HepG2 (cell line): Measurements from ENCODE around the gene NANOGP8. TPM values are rescaled to one million over a fixed set of nuclear protein-coding genes. Genes with fewer than 3 reads are reported as not detected.

Experiments
- ATAC-seq: fragments of 200-7000 bp; cut with Tn5 transposase; 3 replicates; pipeline ENCODE4 v1.9.1; 2020; ENCODE audit warnings: mild to moderate bottlenecking, moderate library complexity
- BruUV-seq: library from RNA; stranded (reverse); fragments of 400-500 nt; replicated peaks from 2 replicates; lab custom pipeline; 2021; lab: Mats Ljungman, UMichigan
- CTCF ChIA-PET: fragments of 300-600 bp; formaldehyde crosslinking; extraction: SDS; loops from one replicate; lab custom pipeline; 2021; ENCODE audit warnings: low total read pairs, inconsistent platforms, low intra/inter-chr PET ratio; lab: Yijun Ruan, JAX
- POLR2A ChIA-PET: fragments of 350-600 bp; sonication (Branson Sonifier 250); formaldehyde crosslinking; loops from one replicate; lab custom pipeline; 2020; ENCODE audit warnings: antibody characterized with exemption, inconsistent platforms; lab: Yijun Ruan, JAX
- DNase-seq: peaks from one replicate; pipeline ENCODE4 v3.0.0-alpha.2; 2015; ENCODE audit warnings: low spot score
- FAIRE-seq: peaks from 3 replicates; lab custom pipeline; 2011; peaks lifted over from hg19 to GRCh38; lab: Jason Lieb, UNC
- H2AFZ ChIP-seq: one replicate; pipeline ENCODE4 v1.6.1; 2011; ENCODE audit warnings: low read length, inconsistent platforms
- H3K27ac ChIP-seq: fragments of 300-600 bp; 3 replicates; pipeline ENCODE4 v1.8.0; 2011; ENCODE audit warnings: mixed run types, mild to moderate bottlenecking, mixed read lengths, low read length, inconsistent platforms; ENCODE audit not compliant: insufficient read depth; ENCODE audit errors: extremely low read length
- H3K27me3 ChIP-seq, 2 experiments: fragments of 200-600 bp in 1 of 2; 2 replicates in 1 of 2; 3 replicates in 1 of 2; pipeline versions ENCODE4 v1.6.0 to v1.8.0; 2011; ENCODE audit warnings: low read length in 2 of 2, mild to moderate bottlenecking in 2 of 2, moderate library complexity in 2 of 2, inconsistent platforms in 1 of 2; ENCODE audit not compliant: insufficient read depth in 2 of 2, control insufficient read depth in 1 of 2
- H3K36me3 ChIP-seq, 2 experiments: fragments of 200-600 bp in 1 of 2; replicated peaks in 1 of 2; 2 replicates in 1 of 2; 3 replicates in 1 of 2; pipeline versions ENCODE4 v1.5.1 to v1.8.0; 2011; ENCODE audit warnings: low read length in 2 of 2, inconsistent platforms in 1 of 2; ENCODE audit not compliant: insufficient read depth in 2 of 2, control insufficient read depth in 1 of 2
- H3K4me1 ChIP-seq: 2 replicates; pipeline ENCODE4 v1.5.1; 2012; ENCODE audit warnings: low read length, inconsistent platforms; ENCODE audit not compliant: insufficient read depth
- H3K4me2 ChIP-seq: 2 replicates; pipeline ENCODE4 v1.6.0; 2011; ENCODE audit warnings: low read depth, low read length, inconsistent platforms
- H3K4me3 ChIP-seq, 3 experiments: fragments of 200-600 bp in 1 of 3; sonication (generic), shearing (Covaris generic) in 1 of 3; replicated peaks in 1 of 3; 2 replicates each; pipeline ENCODE4 v1.5.1; 2011 to 2016; ENCODE audit warnings: low read length in 3 of 3, inconsistent platforms in 2 of 3, low read depth in 2 of 3, mild to moderate bottlenecking in 2 of 3, control low read depth in 1 of 3, mixed read lengths in 1 of 3; ENCODE audit not compliant: insufficient read depth in 1 of 3
- H3K79me2 ChIP-seq: one replicate; pipeline ENCODE4 v1.6.1; 2011; ENCODE audit warnings: low read length, inconsistent platforms; ENCODE audit not compliant: insufficient read depth
- H3K9ac ChIP-seq: 2 replicates; pipeline ENCODE4 v1.6.0; 2011; ENCODE audit warnings: mild to moderate bottlenecking, low read depth, low read length, inconsistent platforms; ENCODE audit not compliant: insufficient read depth
- H3K9me3 ChIP-seq: 2 replicates; pipeline ENCODE4 v1.5.1; 2012; ENCODE audit warnings: mild to moderate bottlenecking, low read length
- H4K20me1 ChIP-seq: 2 replicates; pipeline ENCODE4 v1.6.0; 2011; ENCODE audit warnings: inconsistent platforms, mild to moderate bottlenecking, low read length, moderate library complexity; ENCODE audit not compliant: insufficient read depth
- FOXM1 ChIP-seq: sonication (generic); formaldehyde crosslinking; IDR thresholded peaks from 2 replicates; pipeline ENCODE4 v1.5.0; 2020; ENCODE audit warnings: missing genetic modification reagents
- GFI1 ChIP-seq: sonication (generic); formaldehyde crosslinking; IDR thresholded peaks from 2 replicates; pipeline ENCODE4 v1.5.0; 2020; ENCODE audit warnings: missing genetic modification reagents, mild to moderate bottlenecking, borderline replicate concordance
- HDAC6 ChIP-seq: fragments of 200-600 bp; sonication (generic); IDR thresholded peaks from 2 replicates; pipeline ENCODE4 v1.7.0; 2017; ENCODE audit warnings: mild to moderate bottlenecking, antibody characterized with exemption, low read length, low read depth
- HIVEP1 ChIP-seq: sonication (generic); formaldehyde crosslinking; IDR thresholded peaks from 2 replicates; pipeline ENCODE4 v1.4.0; 2020; ENCODE audit warnings: mild to moderate bottlenecking, missing genetic modification reagents
- IRF1 ChIP-seq: sonication (generic); formaldehyde crosslinking; IDR thresholded peaks from 2 replicates; pipeline ENCODE4 v1.4.0; 2020; ENCODE audit warnings: low read depth, mild to moderate bottlenecking, missing genetic modification reagents
- MAFG ChIP-seq: sonication (generic); formaldehyde crosslinking; IDR thresholded peaks from 2 replicates; pipeline ENCODE4 v1.5.1; 2020; ENCODE audit warnings: mild to moderate bottlenecking, missing genetic modification reagents
- MED1 ChIP-seq: sonication (generic); formaldehyde crosslinking; IDR thresholded peaks from 2 replicates; pipeline ENCODE4 v1.4.0; 2020; ENCODE audit warnings: missing genetic modification reagents
- MNT ChIP-seq: fragments of 450-650 bp; IDR thresholded peaks from 2 replicates; pipeline ENCODE4 v1.6.1; 2016
- SP140L ChIP-seq: sonication (generic); formaldehyde crosslinking; IDR thresholded peaks from 2 replicates; pipeline ENCODE4 v1.4.0; 2020; ENCODE audit warnings: missing genetic modification reagents, borderline replicate concordance
- TCF7L2 ChIP-seq: IDR thresholded peaks from 2 replicates; pipeline ENCODE4 v1.6.1; 2011; ENCODE audit warnings: mild to moderate bottlenecking, low read depth, low read length, moderate library complexity
- THAP8 ChIP-seq: sonication (generic); formaldehyde crosslinking; IDR thresholded peaks from 2 replicates; pipeline ENCODE4 v1.5.1; 2020; ENCODE audit warnings: missing genetic modification reagents, mild to moderate bottlenecking, borderline replicate concordance
- ZNF225 ChIP-seq: sonication (generic); formaldehyde crosslinking; IDR thresholded peaks from 2 replicates; pipeline ENCODE4 v1.4.0; 2020; ENCODE audit warnings: mild to moderate bottlenecking, missing genetic modification reagents
- ZNF235 ChIP-seq: sonication (generic); formaldehyde crosslinking; IDR thresholded peaks from 2 replicates; pipeline ENCODE4 v1.8.1; 2023; ENCODE audit warnings: mild to moderate bottlenecking, missing genetic modification reagents, borderline replicate concordance
- ZNF260 ChIP-seq: sonication (generic); formaldehyde crosslinking; IDR thresholded peaks from 2 replicates; pipeline ENCODE4 v1.4.0; 2020; ENCODE audit warnings: missing genetic modification reagents, low read depth, mild to moderate bottlenecking, borderline replicate concordance
- ZNF639 ChIP-seq: conservative IDR thresholded peaks from 2 replicates; pipeline ENCODE4 v1.6.1; 2018; ENCODE audit warnings: missing genetic modification reagents
- ZNF652 ChIP-seq: IDR thresholded peaks from 2 replicates; pipeline ENCODE4 v1.6.1; 2016; ENCODE audit warnings: low read depth, borderline replicate concordance
- WGBS: methylation state at CpG from one replicate; pipeline ENCODE4 v1.1.6; 2017; ENCODE audit warnings: low lambda C conversion rate; 5-methylcytosine and 5-hydroxymethylcytosine counted together
- in situ Hi-C: cut with HindIII; loops from 2 replicates; pipeline ENCODE4 v1.10.0; 2017; ENCODE audit warnings: low pct_unique_long_range_greater_than_20kb; ENCODE audit not compliant: extremely low pct_ligation_motif_present
- intact Hi-C: fragments of 100-400 bp; cut with micrococcal nuclease; formaldehyde crosslinking; loops from one replicate; pipeline ENCODE4 v1.10.0; 2022; ENCODE audit not compliant: unreplicated experiment
- polyA plus RNA-seq, 8 experiments: library from polyadenylated mRNA; depleted of rRNA in 3 of 8; stranded (reverse) in 7 of 8; unstranded in 1 of 8; fragments of >200 nt; fragmentation: Illumina TruSeq in 4 of 8; extraction: Trizol in 4 of 8; gene quantifications; 2 replicates each; pipeline versions ENCODE4 v1.2.1 to v1.2.3, GENCODE V29; 2011 to 2016; ENCODE audit warnings: low read depth in 4 of 8, missing spikeins in 1 of 8, mixed read lengths in 1 of 8; ENCODE audit not compliant: insufficient read depth in 1 of 8
- total RNA-seq, 5 experiments: library from RNA; depleted of rRNA; stranded (reverse); fragments of >200 nt; fragmentation: Illumina TruSeq; extraction: Trizol; gene quantifications; 2 replicates each; pipeline ENCODE4 v1.2.3, GENCODE V29; 2016; ENCODE audit warnings: low read depth in 1 of 5

NANOGP8 gene
- total and polyA plus RNA-seq, 2 of the 13 experiments (the other 11 are each of a cell fraction or from before 2014, with no cell fraction given), result 0.27 TPM; not detected in 1

- Histone ChIP-seq H3K9ac (no peak overlapping the region), H3K27me3 (no peaks in the 10 kb centered on the region), H3K4me3 (no peak overlapping the region), H3K4me1 (peaks cover 28% of the 10 kb centered on the region), H3K9me3 (no peaks in the 10 kb centered on the region)
- intact Hi-C loops, result no loop called here
- TF ChIP-seq MNT, result no peak
- TF ChIP-seq, all 625 proteins: peak for 0
- no peak overlapping the region for H3K4me2 ChIP-seq
- no TSS peak for BruUV-seq
- H3K27ac ChIP-seq, result no peak overlapping the region
- no peaks in the 10 kb centered on the region for H4K20me1 ChIP-seq
- no peaks in the 10 kb centered on the region for H3K36me3 ChIP-seq
- ATAC-seq (no peak), FAIRE-seq (no peak), DNase-seq (no peak)
- H3K79me2 ChIP-seq, result no peaks in the 10 kb centered on the region
- no peak overlapping the region for H2AFZ ChIP-seq
- in situ Hi-C loops, result no loop called here
- POLR2A ChIA-PET, result no interaction called here
- 92% methylated on average over 33 of the region's 33 CpGs for WGBS
- CTCF ChIA-PET, result no interaction called here
Measured at GRCh38 chr15:35092846-35093245, 7.8 kb upstream of the NANOGP8 start.

GRCh38 chr15:35092311-35092710, 7.2 kb upstream of the NANOGP8 start:
- Histone ChIP-seq H3K27ac (no peak overlapping the region), H3K79me2 (no peaks in the 10 kb centered on the region)
- POLR2A ChIA-PET, result no interaction called here
- no peak for DNase-seq
- TF ChIP-seq ZNF260 (CRISPR knock-in tag), result no peak
- no peak for TF ChIP-seq ZNF652
- no peak for TF ChIP-seq THAP8 (CRISPR knock-in tag)
- no peak for TF ChIP-seq IRF1 (CRISPR knock-in tag)
- no peak for TF ChIP-seq ZNF235 (CRISPR knock-in tag)
- TF ChIP-seq HIVEP1 (CRISPR knock-in tag), result no peak
- no peak for TF ChIP-seq MAFG
- TF ChIP-seq SP140L (CRISPR knock-in tag), result no peak
- TF ChIP-seq GFI1, result no peak
- TF ChIP-seq ZNF225 (CRISPR knock-in tag), result no peak
- TF ChIP-seq TCF7L2, result no peak
- no peak for TF ChIP-seq MED1 (CRISPR knock-in tag)
- TF ChIP-seq HDAC6, result no peak
- TF ChIP-seq FOXM1 (CRISPR knock-in tag), result no peak
- no peak for TF ChIP-seq ZNF639 (CRISPR knock-in tag)
- TF ChIP-seq, all 625 proteins: peak for 0
- FAIRE-seq (no peak), ATAC-seq (no peak)
- Histone ChIP-seq H2AFZ (no peak overlapping the region), H3K27me3 (no peaks in the 10 kb centered on the region), H3K9me3 (no peaks in the 10 kb centered on the region), H3K4me1 (peaks cover 34% of the 10 kb centered on the region), H3K4me3 (no peak overlapping the region), H3K4me2 (no peak overlapping the region), H3K9ac (no peak overlapping the region), H4K20me1 (no peaks in the 10 kb centered on the region), H3K36me3 (no peaks in the 10 kb centered on the region)
- CTCF ChIA-PET, result no interaction called here
- BruUV-seq, result no TSS peak
- WGBS, result 97% methylated on average over 18 of the region's 18 CpGs
- intact Hi-C loops, result no loop called here
- in situ Hi-C loops, result no loop called here
